Measurements from ENCODE around the gene GPC5. TPM values are rescaled to one million over a fixed set of nuclear protein-coding genes. Genes with fewer than 3 reads are reported as not detected.

GPC5 gene
- polyA plus RNA-seq, 2 of the 4 experiments (the other 2 are of a cell fraction), result not detected

- H3K4me1 ChIP-seq, result no peaks in the 10 kb centered on the region
- DNase-seq (ENCODE audit: low read depth in 1 of 2, low spot score in 1 of 2) (no peak), ATAC-seq (no peak), FAIRE-seq (no peak)
- 2% methylated on average over 4 of the region's 4 CpGs for WGBS (ENCODE audit: missing lambda C conversion rate)
- H3K4me2 ChIP-seq, result no peak overlapping the region
- TF ChIP-seq SMC3 (IDR thresholded peaks at IDR 0.05) (no peak), ZSCAN20 (CRISPR knock-in tag; IDR thresholded peaks at IDR 0.05) (no peak), CHD2 (IDR thresholded peaks at IDR 0.05; ENCODE audit: low read length, partially characterized antibody) (no peak), GATA3 (IDR thresholded peaks at IDR 0.05; ENCODE audit: borderline replicate concordance) (no peak), BHLHE40 (IDR thresholded peaks at IDR 0.05; ENCODE audit: low read depth, low read length) (no peak), NPAS2 (CRISPR knock-in tag; IDR thresholded peaks at IDR 0.05; ENCODE audit: borderline replicate concordance) (no peak), MAFK (IDR thresholded peaks at IDR 0.05; ENCODE audit: partially characterized antibody) (no peak), JUNB (IDR thresholded peaks at IDR 0.05) (no peak), ZNF302 (CRISPR knock-in tag; IDR thresholded peaks at IDR 0.05) (no peak), HOXA7 (CRISPR knock-in tag; IDR thresholded peaks at IDR 0.05) (no peak), MAZ (IDR thresholded peaks at IDR 0.05; ENCODE audit: borderline replicate concordance, low read depth, low read length) (no peak), EHMT2 (IDR thresholded peaks at IDR 0.05; ENCODE audit: low read depth) (no peak), TP53 (CRISPR knock-in tag; IDR thresholded peaks at IDR 0.05) (no peak), ZC3H11A (IDR thresholded peaks at IDR 0.05) (no peak)
- TF ChIP-seq, protein P1, sequence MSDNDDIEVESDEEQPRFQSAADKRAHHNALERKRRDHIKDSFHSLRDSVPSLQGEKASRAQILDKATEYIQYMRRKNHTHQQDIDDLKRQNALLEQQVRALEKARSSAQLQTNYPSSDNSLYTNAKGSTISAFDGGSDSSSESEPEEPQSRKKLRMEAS (IDR thresholded peaks at IDR 0.05), result no peak
- H3K27ac ChIP-seq, result no peak overlapping the region
- ChIA-PET CTCF (no interaction called here), POLR2A (no interaction called here)
- no peak overlapping the region for H3K4me3 ChIP-seq
- H3K9me3 ChIP-seq, result no peaks in the 10 kb centered on the region
Measured at GRCh38 chr13:92843549-92843948, 1445.1 kb downstream of the GPC5 start.

- DNase-seq (ENCODE audit: low read depth in 1 of 2, low spot score in 1 of 2), result no peak
- Histone ChIP-seq H3K4me1 (no peaks in the 10 kb centered on the region), H3K27ac (no peak overlapping the region), H3K4me3 (no peak overlapping the region), H3K9me3 (no peaks in the 10 kb centered on the region), H3K4me2 (no peak overlapping the region)
- no peak for TF ChIP-seq CEBPB (IDR thresholded peaks at IDR 0.05)
- no peak for TF ChIP-seq MAFK (IDR thresholded peaks at IDR 0.05; ENCODE audit: partially characterized antibody)
- TF ChIP-seq TP53 (CRISPR knock-in tag; IDR thresholded peaks at IDR 0.05), result no peak
- no peak for TF ChIP-seq RFX5 (IDR thresholded peaks at IDR 0.05)
- TF ChIP-seq BCL3 (IDR thresholded peaks at IDR 0.05), result no peak
- TF ChIP-seq POLR2A (IDR thresholded peaks at IDR 0.05; ENCODE audit: low read length), result no peak
- TF ChIP-seq, protein P2, sequence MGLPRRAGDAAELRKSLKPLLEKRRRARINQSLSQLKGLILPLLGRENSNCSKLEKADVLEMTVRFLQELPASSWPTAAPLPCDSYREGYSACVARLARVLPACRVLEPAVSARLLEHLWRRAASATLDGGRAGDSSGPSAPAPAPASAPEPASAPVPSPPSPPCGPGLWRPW (IDR thresholded peaks at IDR 0.05), result no peak
- POLR2A ChIA-PET, result no interaction called here
- CTCF ChIA-PET, result no interaction called here
- ATAC-seq, result no peak
- no peak for FAIRE-seq
Measured at GRCh38 chr13:92849381-92849780, 1451.0 kb downstream of the GPC5 start.

GRCh38 chr13:92864584-92865284 is 1466.3 kb downstream of the GPC5 start:
- Histone ChIP-seq H3K4me1 (no peaks in the 10 kb centered on the region), H3K4me3 (no peak overlapping the region), H3K4me2 (no peak overlapping the region), H3K9me3 (no peaks in the 10 kb centered on the region), H3K27ac (no peak overlapping the region)
- 51% methylated on average over 6 of the region's 6 CpGs for WGBS (ENCODE audit: missing lambda C conversion rate)
- TF ChIP-seq HOXB5 (CRISPR knock-in tag; IDR thresholded peaks at IDR 0.05) (no peak), JUNB (IDR thresholded peaks at IDR 0.05) (no peak), SMC3 (IDR thresholded peaks at IDR 0.05) (no peak), FOSB (CRISPR knock-in tag; IDR thresholded peaks at IDR 0.05) (no peak), RNF2 (IDR thresholded peaks at IDR 0.05; ENCODE audit: borderline replicate concordance, low read depth) (no peak), EHF (CRISPR knock-in tag; IDR thresholded peaks at IDR 0.05) (no peak), TFCP2L1 (CRISPR knock-in tag; IDR thresholded peaks at IDR 0.05) (no peak), RFX5 (IDR thresholded peaks at IDR 0.05) (no peak), FOXS1 (CRISPR knock-in tag; IDR thresholded peaks at IDR 0.05) (no peak)
- TF ChIP-seq, protein P3, sequence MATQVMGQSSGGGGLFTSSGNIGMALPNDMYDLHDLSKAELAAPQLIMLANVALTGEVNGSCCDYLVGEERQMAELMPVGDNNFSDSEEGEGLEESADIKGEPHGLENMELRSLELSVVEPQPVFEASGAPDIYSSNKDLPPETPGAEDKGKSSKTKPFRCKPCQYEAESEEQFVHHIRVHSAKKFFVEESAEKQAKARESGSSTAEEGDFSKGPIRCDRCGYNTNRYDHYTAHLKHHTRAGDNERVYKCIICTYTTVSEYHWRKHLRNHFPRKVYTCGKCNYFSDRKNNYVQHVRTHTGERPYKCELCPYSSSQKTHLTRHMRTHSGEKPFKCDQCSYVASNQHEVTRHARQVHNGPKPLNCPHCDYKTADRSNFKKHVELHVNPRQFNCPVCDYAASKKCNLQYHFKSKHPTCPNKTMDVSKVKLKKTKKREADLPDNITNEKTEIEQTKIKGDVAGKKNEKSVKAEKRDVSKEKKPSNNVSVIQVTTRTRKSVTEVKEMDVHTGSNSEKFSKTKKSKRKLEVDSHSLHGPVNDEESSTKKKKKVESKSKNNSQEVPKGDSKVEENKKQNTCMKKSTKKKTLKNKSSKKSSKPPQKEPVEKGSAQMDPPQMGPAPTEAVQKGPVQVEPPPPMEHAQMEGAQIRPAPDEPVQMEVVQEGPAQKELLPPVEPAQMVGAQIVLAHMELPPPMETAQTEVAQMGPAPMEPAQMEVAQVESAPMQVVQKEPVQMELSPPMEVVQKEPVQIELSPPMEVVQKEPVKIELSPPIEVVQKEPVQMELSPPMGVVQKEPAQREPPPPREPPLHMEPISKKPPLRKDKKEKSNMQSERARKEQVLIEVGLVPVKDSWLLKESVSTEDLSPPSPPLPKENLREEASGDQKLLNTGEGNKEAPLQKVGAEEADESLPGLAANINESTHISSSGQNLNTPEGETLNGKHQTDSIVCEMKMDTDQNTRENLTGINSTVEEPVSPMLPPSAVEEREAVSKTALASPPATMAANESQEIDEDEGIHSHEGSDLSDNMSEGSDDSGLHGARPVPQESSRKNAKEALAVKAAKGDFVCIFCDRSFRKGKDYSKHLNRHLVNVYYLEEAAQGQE (IDR thresholded peaks at IDR 0.05), result no peak
- TF ChIP-seq, protein P2 (IDR thresholded peaks at IDR 0.05), result no peak
- ChIA-PET POLR2A (no interaction called here), CTCF (no interaction called here)
- DNase-seq (ENCODE audit: low read depth in 1 of 2, low spot score in 1 of 2), result no peak
- FAIRE-seq, result no peak
- no peak for ATAC-seq

All from A549 (cell line).